Measurements from ENCODE around the gene PLCB1. TPM values are rescaled to one million over a fixed set of nuclear protein-coding genes. Genes with fewer than 3 reads are reported as not detected.

PLCB1 gene
- polyA plus RNA-seq, 4 donors = 1.8 to 5.4 (median 2.0) TPM

GRCh38 chr20:8670207-8670892 is 538.3 kb downstream of the PLCB1 start:
- no peaks in the 10 kb centered on the region for H3K27me3 ChIP-seq (ENCODE audit: control insufficient read depth in 3 of 3, insufficient read depth in 3 of 3, low read length in 3 of 3)
- no peaks in the 10 kb centered on the region for H3K36me3 ChIP-seq (ENCODE audit: control insufficient read depth in 3 of 3, insufficient read depth in 2 of 3, low read depth in 1 of 3, low read length in 3 of 3)
- DNase-seq = no peak
- no peaks in the 10 kb centered on the region for H3K9me3 ChIP-seq (ENCODE audit: control insufficient read depth in 2 of 2, insufficient read depth in 1 of 2, low read depth in 1 of 2, low read length in 1 of 2)
- H3K27ac ChIP-seq (ENCODE audit: low read depth in 1 of 3, low read length in 2 of 3) = no peak overlapping the region
- no peak for FAIRE-seq
- no peak overlapping the region for H3K4me3 ChIP-seq (ENCODE audit: low read depth in 1 of 3, low read length in 3 of 3)
- WGBS, 3 donors = 64 to 79% (median 77%) methylated on average over 4 of the region's 4 CpGs
- no peaks in the 10 kb centered on the region for H3K4me1 ChIP-seq (ENCODE audit: control insufficient read depth in 3 of 3, insufficient read depth in 2 of 3, low read depth in 1 of 3, low read length in 2 of 3)

GRCh38 chr20:8670893-8671215 is 538.8 kb downstream of the PLCB1 start:
- no peaks in the 10 kb centered on the region for H3K36me3 ChIP-seq (ENCODE audit: control insufficient read depth in 3 of 3, insufficient read depth in 2 of 3, low read depth in 1 of 3, low read length in 3 of 3)
- H3K27me3 ChIP-seq (ENCODE audit: control insufficient read depth in 3 of 3, insufficient read depth in 3 of 3, low read length in 3 of 3) = no peaks in the 10 kb centered on the region
- no peak for DNase-seq
- no peak for FAIRE-seq
- WGBS, 3 donors = 66 to 82% (median 74%) methylated on average over 3 of the region's 3 CpGs
- H3K27ac ChIP-seq (ENCODE audit: low read depth in 1 of 3, low read length in 2 of 3) = no peak overlapping the region
- no peaks in the 10 kb centered on the region for H3K9me3 ChIP-seq (ENCODE audit: control insufficient read depth in 2 of 2, insufficient read depth in 1 of 2, low read depth in 1 of 2, low read length in 1 of 2)
- H3K4me3 ChIP-seq (ENCODE audit: low read depth in 1 of 3, low read length in 3 of 3) = no peak overlapping the region
- H3K4me1 ChIP-seq (ENCODE audit: control insufficient read depth in 3 of 3, insufficient read depth in 2 of 3, low read depth in 1 of 3, low read length in 2 of 3) = no peaks in the 10 kb centered on the region

GRCh38 chr20:8671370-8671961 is 539.4 kb downstream of the PLCB1 start:
- Histone ChIP-seq H3K4me1 (ENCODE audit: control insufficient read depth in 3 of 3, insufficient read depth in 2 of 3, low read depth in 1 of 3, low read length in 2 of 3) (no peaks in the 10 kb centered on the region), H3K27me3 (ENCODE audit: control insufficient read depth in 3 of 3, insufficient read depth in 3 of 3, low read length in 3 of 3) (no peaks in the 10 kb centered on the region), H3K36me3 (ENCODE audit: control insufficient read depth in 3 of 3, insufficient read depth in 2 of 3, low read depth in 1 of 3, low read length in 3 of 3) (no peaks in the 10 kb centered on the region), H3K4me3 (ENCODE audit: low read depth in 1 of 3, low read length in 3 of 3) (no peak overlapping the region), H3K27ac (ENCODE audit: low read depth in 1 of 3, low read length in 2 of 3) (no peak overlapping the region), H3K9me3 (ENCODE audit: control insufficient read depth in 2 of 2, insufficient read depth in 1 of 2, low read depth in 1 of 2, low read length in 1 of 2) (no peaks in the 10 kb centered on the region)
- DNase-seq (no peak), FAIRE-seq (no peak)
- 63 to 71% (median 69%) methylated on average over 7 of the region's 7 CpGs for WGBS, 3 donors

GRCh38 chr20:8673116-8673515 is 541.0 kb downstream of the PLCB1 start:
- Histone ChIP-seq H3K27ac (ENCODE audit: low read depth in 1 of 3, low read length in 2 of 3) (no peak overlapping the region), H3K36me3 (ENCODE audit: control insufficient read depth in 3 of 3, insufficient read depth in 2 of 3, low read depth in 1 of 3, low read length in 3 of 3) (no peaks in the 10 kb centered on the region), H3K27me3 (ENCODE audit: control insufficient read depth in 3 of 3, insufficient read depth in 3 of 3, low read length in 3 of 3) (no peaks in the 10 kb centered on the region), H3K4me1 (ENCODE audit: control insufficient read depth in 3 of 3, insufficient read depth in 2 of 3, low read depth in 1 of 3, low read length in 2 of 3) (no peaks in the 10 kb centered on the region), H3K4me3 (ENCODE audit: low read depth in 1 of 3, low read length in 3 of 3) (no peak overlapping the region), H3K9me3 (ENCODE audit: control insufficient read depth in 2 of 2, insufficient read depth in 1 of 2, low read depth in 1 of 2, low read length in 1 of 2) (no peaks in the 10 kb centered on the region)
- 94 to 100% (median 94%) methylated on average over 2 of the region's 2 CpGs for WGBS, 3 donors
- DNase-seq (no peak), FAIRE-seq (no peak)

GRCh38 chr20:8675896-8676295 is 543.8 kb downstream of the PLCB1 start:
- FAIRE-seq (no peak), DNase-seq (no peak)
- H3K4me3 ChIP-seq (ENCODE audit: low read depth in 1 of 3, low read length in 3 of 3) = no peak overlapping the region
- H3K27me3 ChIP-seq (ENCODE audit: control insufficient read depth in 3 of 3, insufficient read depth in 3 of 3, low read length in 3 of 3) = no peaks in the 10 kb centered on the region
- H3K36me3 ChIP-seq (ENCODE audit: control insufficient read depth in 3 of 3, insufficient read depth in 2 of 3, low read depth in 1 of 3, low read length in 3 of 3) = no peaks in the 10 kb centered on the region
- 94 to 95% (median 95%) methylated on average over 10 of the region's 10 CpGs for WGBS, 3 donors
- no peaks in the 10 kb centered on the region for H3K9me3 ChIP-seq (ENCODE audit: control insufficient read depth in 2 of 2, insufficient read depth in 1 of 2, low read depth in 1 of 2, low read length in 1 of 2)
- no peak overlapping the region for H3K27ac ChIP-seq (ENCODE audit: low read depth in 1 of 3, low read length in 2 of 3)
- no peaks in the 10 kb centered on the region for H3K4me1 ChIP-seq (ENCODE audit: control insufficient read depth in 3 of 3, insufficient read depth in 2 of 3, low read depth in 1 of 3, low read length in 2 of 3)

GRCh38 chr20:8678098-8678776 is 546.2 kb downstream of the PLCB1 start:
- Histone ChIP-seq H3K27ac (ENCODE audit: low read depth in 1 of 3, low read length in 2 of 3) (no peak overlapping the region), H3K4me3 (ENCODE audit: low read depth in 1 of 3, low read length in 3 of 3) (no peak overlapping the region), H3K4me1 (ENCODE audit: control insufficient read depth in 3 of 3, insufficient read depth in 2 of 3, low read depth in 1 of 3, low read length in 2 of 3) (no peaks in the 10 kb centered on the region), H3K9me3 (ENCODE audit: control insufficient read depth in 2 of 2, insufficient read depth in 1 of 2, low read depth in 1 of 2, low read length in 1 of 2) (no peaks in the 10 kb centered on the region), H3K36me3 (ENCODE audit: control insufficient read depth in 3 of 3, insufficient read depth in 2 of 3, low read depth in 1 of 3, low read length in 3 of 3) (no peaks in the 10 kb centered on the region), H3K27me3 (ENCODE audit: control insufficient read depth in 3 of 3, insufficient read depth in 3 of 3, low read length in 3 of 3) (no peaks in the 10 kb centered on the region)
- DNase-seq (no peak), FAIRE-seq (no peak)
- 72 to 88% (median 77%) methylated on average over 5 of the region's 5 CpGs for WGBS, 3 donors

GRCh38 chr20:8689337-8689736 is 557.3 kb downstream of the PLCB1 start:
- Histone ChIP-seq H3K4me3 (ENCODE audit: low read depth in 1 of 3, low read length in 3 of 3) (no peak overlapping the region), H3K27ac (ENCODE audit: low read depth in 1 of 3, low read length in 2 of 3) (no peak overlapping the region), H3K36me3 (ENCODE audit: control insufficient read depth in 3 of 3, insufficient read depth in 2 of 3, low read depth in 1 of 3, low read length in 3 of 3) (no peaks in the 10 kb centered on the region), H3K9me3 (ENCODE audit: control insufficient read depth in 2 of 2, insufficient read depth in 1 of 2, low read depth in 1 of 2, low read length in 1 of 2) (peaks cover 0 to 5% of the 10 kb centered on the region in 2 donors), H3K4me1 (ENCODE audit: control insufficient read depth in 3 of 3, insufficient read depth in 2 of 3, low read depth in 1 of 3, low read length in 2 of 3) (no peaks in the 10 kb centered on the region), H3K27me3 (ENCODE audit: control insufficient read depth in 3 of 3, insufficient read depth in 3 of 3, low read length in 3 of 3) (no peaks in the 10 kb centered on the region)
- DNase-seq (no peak), FAIRE-seq (no peak)
- 67 to 97% (median 96%) methylated on average over 1 of the region's 1 CpG for WGBS, 3 donors

GRCh38 chr20:8690074-8690473 is 558.0 kb downstream of the PLCB1 start:
- Histone ChIP-seq H3K4me3 (ENCODE audit: low read depth in 1 of 3, low read length in 3 of 3) (no peak overlapping the region), H3K4me1 (ENCODE audit: control insufficient read depth in 3 of 3, insufficient read depth in 2 of 3, low read depth in 1 of 3, low read length in 2 of 3) (no peaks in the 10 kb centered on the region), H3K27me3 (ENCODE audit: control insufficient read depth in 3 of 3, insufficient read depth in 3 of 3, low read length in 3 of 3) (no peaks in the 10 kb centered on the region), H3K27ac (ENCODE audit: low read depth in 1 of 3, low read length in 2 of 3) (no peak overlapping the region), H3K36me3 (ENCODE audit: control insufficient read depth in 3 of 3, insufficient read depth in 2 of 3, low read depth in 1 of 3, low read length in 3 of 3) (no peaks in the 10 kb centered on the region), H3K9me3 (ENCODE audit: control insufficient read depth in 2 of 2, insufficient read depth in 1 of 2, low read depth in 1 of 2, low read length in 1 of 2) (peaks cover 0 to 5% of the 10 kb centered on the region in 2 donors)
- DNase-seq (no peak), FAIRE-seq (no peak)
